GM19467 (cell line): ENCODE results near the gene CNTN2.

Experiments
- ATAC-seq: cut with Tn5 transposase; IDR thresholded peaks from one replicate; pipeline ENCODE4 v1.9.1; 2021; ENCODE audit warnings: mild to moderate bottlenecking, moderate library complexity; ENCODE audit not compliant: unreplicated experiment

Gene CNTN2

GRCh38 chr1:205020466-205020865, 22.5 kb upstream of the CNTN2 start:
- no peak for ATAC-seq

GRCh38 chr1:205024679-205025078, 18.3 kb upstream of the CNTN2 start:
- ATAC-seq: no peak

DNA sequence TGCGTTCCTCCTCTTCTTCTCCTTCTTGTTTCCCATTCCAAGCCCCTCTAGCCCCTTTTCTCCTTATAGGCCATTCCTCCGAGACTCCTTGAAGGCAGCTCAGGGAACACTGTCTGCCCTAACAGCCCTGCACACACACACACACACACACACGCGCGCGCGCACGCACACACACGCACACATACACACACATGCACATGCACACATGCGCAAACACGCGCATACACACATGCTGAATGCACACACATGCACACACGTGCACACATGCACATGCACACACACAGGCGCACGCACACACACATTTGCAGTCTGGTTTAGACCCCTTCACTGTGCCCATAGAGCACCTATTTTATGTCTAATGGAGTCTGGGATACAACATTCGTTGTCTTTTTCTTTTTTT, 17.8 kb upstream of the CNTN2 start:
- no peak for ATAC-seq

GRCh38 chr1:205026181-205026580, 16.8 kb upstream of the CNTN2 start:
- ATAC-seq: no peak

- ATAC-seq: no peak
Measured at GRCh38 chr1:205028390-205028789, 14.6 kb upstream of the CNTN2 start.

GRCh38 chr1:205028924-205029323, 14.1 kb upstream of the CNTN2 start:
- ATAC-seq: no peak

- no peak for ATAC-seq
Measured at GRCh38 chr1:205030241-205030640, 12.8 kb upstream of the CNTN2 start.

- ATAC-seq: no peak
Measured at GRCh38 chr1:205030896-205031295, 12.1 kb upstream of the CNTN2 start.

GRCh38 chr1:205032508-205032907, 10.5 kb upstream of the CNTN2 start:
- no peak for ATAC-seq

DNA sequence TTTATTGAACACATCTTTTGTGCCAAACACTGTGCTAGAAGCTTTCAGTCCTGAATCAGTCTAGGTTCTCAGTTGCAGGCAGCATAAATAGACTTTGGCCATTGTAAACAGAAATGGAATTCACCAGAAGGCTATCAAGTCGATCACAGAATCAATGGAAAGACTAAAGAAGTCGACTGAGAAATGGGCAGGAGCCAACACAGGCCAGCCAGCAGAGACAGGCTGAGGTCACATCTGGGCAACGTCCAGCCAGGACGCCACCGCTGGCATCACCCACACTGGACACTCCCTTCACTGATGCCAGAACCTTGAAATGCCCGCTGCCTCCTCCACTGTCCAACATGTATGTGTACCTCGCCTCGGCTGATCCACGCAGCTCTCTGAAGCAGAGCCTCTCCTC, 5.5 kb upstream of the CNTN2 start:
- no peak for ATAC-seq

GRCh38 chr1:205038132-205038786, 4.8 kb upstream of the CNTN2 start:
- ATAC-seq: no peak

DNA sequence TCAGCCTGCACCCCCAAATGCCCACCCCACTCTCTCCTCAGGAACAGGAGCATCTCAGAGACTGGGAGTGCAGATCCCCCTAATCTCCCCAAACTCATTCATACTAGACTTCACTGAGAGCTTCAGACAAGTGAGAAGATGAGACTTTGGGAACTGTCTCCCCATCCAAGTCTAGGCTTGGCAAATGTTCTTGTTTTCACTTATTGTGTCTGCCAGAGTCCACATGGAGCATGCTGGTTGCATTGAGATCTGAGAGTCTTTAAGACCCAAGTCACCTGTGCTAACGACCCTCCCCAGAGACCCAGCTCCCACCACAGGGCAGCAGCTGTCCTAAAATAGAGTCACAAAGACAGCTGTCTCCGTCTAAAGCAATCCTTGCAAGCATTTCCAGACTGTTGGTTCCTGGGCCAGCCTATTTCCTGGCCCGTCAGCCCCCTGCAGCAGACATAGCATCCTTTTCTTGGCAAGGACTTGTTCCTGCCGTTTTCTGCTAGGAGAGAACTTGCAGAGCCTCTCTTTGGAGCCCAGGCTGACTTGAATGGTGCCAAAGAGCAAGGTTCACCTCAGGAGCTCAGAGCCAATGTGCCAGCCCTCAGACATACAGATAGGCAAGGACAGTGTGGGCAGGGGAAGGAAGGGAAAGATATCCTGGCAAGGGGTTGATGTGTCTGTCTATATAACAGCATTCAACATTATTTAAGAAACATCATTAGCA, 1.9 kb upstream of the CNTN2 start:
- ATAC-seq: no peak

DNA sequence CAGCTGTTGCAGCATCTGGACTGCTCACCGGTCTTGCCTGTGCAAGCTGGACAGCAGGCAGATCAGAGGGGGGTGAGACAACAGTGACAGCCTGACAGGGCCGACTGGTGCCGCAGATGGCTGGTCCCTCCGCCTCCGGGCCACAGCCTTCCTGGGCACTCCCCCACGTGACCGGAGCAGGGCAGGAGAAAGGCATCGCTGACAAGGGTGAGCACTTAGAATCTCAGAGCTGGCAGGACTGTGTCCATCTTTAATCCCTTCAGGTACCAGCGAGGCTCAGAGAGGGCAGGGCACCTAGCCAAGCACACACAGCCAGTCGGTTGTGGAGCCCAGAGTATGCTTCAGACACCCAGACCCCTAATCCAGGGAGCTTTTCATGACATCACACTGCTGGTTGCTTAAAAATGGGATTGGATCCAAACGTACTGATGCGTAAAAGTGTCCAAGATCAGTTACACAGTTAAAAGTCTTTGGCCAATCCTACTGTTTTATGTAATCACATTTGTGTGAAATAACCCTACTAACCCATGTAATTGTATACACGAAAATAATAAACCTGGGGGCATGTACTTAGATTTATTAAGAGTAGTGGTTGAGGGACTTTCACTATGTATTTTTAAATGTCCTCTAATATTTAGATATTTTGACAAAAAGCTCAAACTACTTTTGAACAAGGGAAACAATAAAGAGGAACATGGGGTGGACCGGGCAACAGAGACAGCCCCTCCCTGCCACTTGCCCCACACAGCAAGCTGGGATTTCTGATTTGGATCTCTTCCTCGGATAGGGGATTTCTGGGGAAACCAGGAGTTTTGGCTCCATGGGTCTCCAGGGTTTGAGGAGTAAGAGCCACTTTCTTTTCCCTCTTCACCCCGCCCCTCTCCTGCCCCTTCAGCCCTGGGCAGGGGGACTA, 758 bp upstream of the CNTN2 start:
- ATAC-seq: no peak

- no peak for ATAC-seq
Measured at GRCh38 chr1:205043866-205044265, 854 bp downstream of the CNTN2 start.

DNA sequence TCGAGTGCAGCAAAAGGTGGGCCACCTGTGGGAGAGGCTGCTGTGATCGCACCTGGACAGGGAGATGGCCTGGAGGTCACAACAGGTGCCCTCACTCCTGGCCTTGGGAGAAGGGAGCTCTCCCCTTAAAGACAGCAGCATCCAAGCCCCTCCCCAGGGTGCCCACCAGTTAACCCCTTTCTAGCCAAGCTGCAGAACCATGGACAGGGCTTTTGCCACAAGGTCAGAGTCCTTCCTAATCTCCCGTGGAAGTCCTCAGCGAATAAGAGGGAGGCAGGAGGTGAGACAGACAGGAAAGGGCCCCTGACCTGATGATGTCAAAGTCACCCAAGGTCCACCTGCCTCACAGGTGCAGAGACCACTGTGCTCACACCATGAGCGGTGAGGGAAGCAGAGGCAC, 1.7 kb downstream of the CNTN2 start:
- ATAC-seq: no peak

DNA sequence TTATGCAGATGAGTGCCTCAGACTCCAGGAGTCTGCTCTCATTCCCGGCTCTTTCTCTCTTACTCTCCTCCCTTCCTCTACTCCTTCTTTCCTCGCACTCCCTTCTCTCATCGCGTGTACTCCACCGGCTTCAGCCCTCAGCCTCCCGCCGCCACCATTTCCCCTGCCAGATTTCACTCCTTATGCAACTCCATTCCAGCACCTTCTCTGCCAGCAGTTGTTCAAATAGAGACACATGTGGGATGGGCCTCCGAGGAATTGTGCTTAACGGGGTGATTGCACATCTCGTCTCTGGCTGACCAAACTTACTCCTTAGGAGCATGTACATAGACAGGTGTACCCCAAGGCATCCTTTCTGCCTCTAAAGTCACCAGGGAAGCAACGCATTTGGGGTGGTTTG, 2.1 kb downstream of the CNTN2 start:
- ATAC-seq: no peak

DNA sequence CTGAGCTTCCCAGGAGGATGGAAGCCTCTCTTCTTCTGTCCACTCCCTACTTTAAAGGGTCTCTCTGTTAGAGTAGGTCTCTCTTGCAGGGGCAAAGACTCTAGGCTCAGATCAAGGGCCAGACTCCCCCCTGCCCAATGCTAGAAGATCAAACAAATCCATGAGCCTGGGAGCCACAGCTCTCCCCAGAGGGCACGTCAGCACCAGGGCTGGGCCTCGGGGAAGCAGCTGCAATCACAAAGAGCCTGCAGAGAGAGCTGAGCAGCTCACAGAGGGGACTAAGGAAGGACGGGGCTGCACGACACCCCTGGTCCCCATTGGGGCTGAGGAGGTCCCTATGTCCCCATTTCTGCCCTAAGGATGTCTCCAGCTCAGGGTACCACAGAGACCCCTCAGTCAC, 3.9 kb downstream of the CNTN2 start:
- ATAC-seq: no peak

DNA sequence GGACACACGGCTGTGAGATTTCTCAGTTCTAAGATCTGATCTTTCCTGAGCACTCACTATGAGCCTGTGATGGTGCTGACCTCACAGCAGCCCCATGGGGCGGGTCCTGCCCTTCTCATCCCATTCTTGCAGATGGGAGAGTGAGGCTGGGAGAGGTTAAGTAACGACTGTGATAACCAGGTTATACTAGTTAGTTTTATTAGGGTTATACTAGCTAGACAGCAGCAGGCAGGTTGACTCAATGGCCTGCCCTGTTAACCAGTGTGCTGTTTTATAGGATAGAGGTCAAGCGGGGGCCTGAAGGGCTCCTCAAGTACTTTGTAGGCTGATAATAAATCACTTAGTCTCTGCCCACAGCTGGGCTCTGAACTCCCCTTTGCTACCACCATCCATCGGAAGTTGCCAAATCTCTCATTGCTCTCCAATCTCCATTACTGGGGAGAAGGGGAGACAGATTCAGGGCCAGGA, 4.8 kb downstream of the CNTN2 start:
- ATAC-seq: no peak

DNA sequence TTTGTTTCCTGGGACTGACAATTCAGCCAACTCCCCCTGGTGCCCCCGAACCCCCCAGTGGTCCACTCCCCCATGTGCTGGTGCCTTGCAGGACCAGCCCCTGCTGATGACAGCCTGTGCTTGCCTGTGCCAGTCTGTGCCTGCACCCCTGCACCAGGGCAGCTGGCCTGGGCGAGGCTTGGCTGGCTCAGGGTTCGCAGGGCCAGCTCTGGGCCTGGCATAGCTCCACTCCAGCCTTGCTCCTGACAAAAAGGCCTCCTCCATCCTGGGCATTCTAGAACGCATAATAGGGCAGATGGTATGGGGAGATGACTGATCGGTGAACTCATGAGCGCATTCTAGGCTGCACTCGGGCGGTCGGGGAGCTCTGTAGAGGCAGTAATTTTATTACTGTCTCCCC, 5.4 kb downstream of the CNTN2 start:
- ATAC-seq: no peak

- no peak for ATAC-seq
Measured at GRCh38 chr1:205049479-205049878, 6.5 kb downstream of the CNTN2 start.

DNA sequence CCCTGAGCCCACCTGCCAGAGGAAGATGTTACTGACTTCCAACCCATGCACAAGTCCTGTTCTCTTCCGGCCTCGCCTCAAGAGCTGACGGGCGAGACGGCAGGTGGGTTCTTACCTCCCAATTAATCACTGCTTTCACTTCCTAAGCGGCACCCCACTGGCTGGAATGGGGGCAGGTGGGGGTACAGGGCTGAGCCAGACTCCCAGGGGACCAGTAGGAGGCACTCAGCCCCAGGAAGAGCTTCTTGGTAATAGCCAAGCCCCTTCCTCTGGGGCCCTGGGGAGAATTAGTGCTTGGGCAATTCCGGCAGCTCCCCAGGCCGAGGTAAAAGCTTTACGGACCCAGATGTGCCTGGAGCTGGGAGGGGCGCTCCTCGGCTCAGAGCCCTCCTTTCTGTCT, 9.7 kb downstream of the CNTN2 start:
- no peak for ATAC-seq

DNA sequence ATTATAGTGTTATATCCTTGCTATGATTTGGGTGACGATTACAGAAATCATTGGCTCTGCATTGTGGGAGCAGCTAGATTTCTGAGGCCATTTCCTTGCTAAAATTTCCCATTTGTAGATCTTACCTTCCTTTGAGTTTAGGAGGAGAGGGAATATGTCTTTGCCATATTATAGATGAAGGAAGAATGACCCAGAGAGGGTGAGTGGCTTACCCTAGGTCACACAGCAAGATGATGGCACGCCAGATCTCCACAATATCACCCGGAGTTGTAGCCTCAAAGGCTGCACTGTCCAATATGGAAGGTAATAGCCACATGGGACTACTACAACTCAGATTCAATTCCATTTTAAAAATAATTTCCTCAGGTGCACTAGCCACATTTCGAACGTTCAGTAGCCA, 10.3 kb downstream of the CNTN2 start:
- no peak for ATAC-seq
